Fibroblast of lung (primary cell): ENCODE data around the gene RASA3. TPM values are rescaled to one million over a fixed set of nuclear protein-coding genes. Genes with fewer than 3 reads are reported as not detected.

Experiments used
- DNase-seq, 2 donors: peaks; one replicate each; pipeline versions ENCODE4 v3.0.0 to v3.0.0-alpha.2; 2010; ENCODE audit warnings: low read depth in 2 of 2
- H2AFZ ChIP-seq: 2 replicates; pipeline ENCODE4 v1.5.1; 2012; ENCODE audit warnings: low read length, control low read depth, inconsistent platforms
- H3K27ac ChIP-seq: 2 replicates; pipeline ENCODE4 v1.5.1; 2011; ENCODE audit warnings: low read length, control low read depth; ENCODE audit not compliant: insufficient read depth
- H3K27me3 ChIP-seq: 2 replicates; pipeline ENCODE4 v1.5.1; 2011; ENCODE audit warnings: mild to moderate bottlenecking, low read length; ENCODE audit not compliant: control insufficient read depth, insufficient read depth
- H3K36me3 ChIP-seq: 2 replicates; pipeline ENCODE4 v1.5.1; 2011; ENCODE audit warnings: low read length; ENCODE audit not compliant: control insufficient read depth, insufficient read depth
- H3K4me1 ChIP-seq: 2 replicates; pipeline ENCODE4 v1.5.1; 2011; ENCODE audit warnings: low read length; ENCODE audit not compliant: control insufficient read depth, insufficient read depth; ENCODE audit errors: extremely low read depth
- H3K4me2 ChIP-seq: 2 replicates; pipeline ENCODE4 v1.5.1; 2011; ENCODE audit warnings: low read length, control low read depth; ENCODE audit not compliant: insufficient read depth; ENCODE audit errors: extremely low read depth
- H3K4me3 ChIP-seq, 4 experiments: fragments of 200-600 bp in 1 of 4; sonication (generic) in 1 of 4; replicated peaks in 1 of 4; 2 replicates each; pipeline ENCODE4 v1.5.1; 2011 to 2016; ENCODE audit warnings: low read length in 4 of 4, low read depth in 3 of 4, mild to moderate bottlenecking in 3 of 4, control low read depth in 2 of 4, inconsistent platforms in 1 of 4, mixed read lengths in 1 of 4; ENCODE audit not compliant: insufficient read depth in 1 of 4; ENCODE audit errors: control extremely low read depth in 1 of 4
- H3K79me2 ChIP-seq: 2 replicates; pipeline ENCODE4 v1.5.1; 2012; ENCODE audit warnings: mild to moderate bottlenecking, low read length, inconsistent platforms; ENCODE audit not compliant: control insufficient read depth, insufficient read depth
- H3K9ac ChIP-seq: 2 replicates; pipeline ENCODE4 v1.5.1; 2011; ENCODE audit warnings: mild to moderate bottlenecking, low read length, control low read depth; ENCODE audit not compliant: insufficient read depth
- H3K9me3 ChIP-seq: 2 replicates; pipeline ENCODE4 v1.5.1; 2012; ENCODE audit warnings: low read depth, low read length; ENCODE audit not compliant: control insufficient read depth, insufficient read depth
- H4K20me1 ChIP-seq: 2 replicates; pipeline ENCODE4 v1.5.1; 2011; ENCODE audit warnings: low read length; ENCODE audit not compliant: control insufficient read depth, insufficient read depth; ENCODE audit errors: extremely low read depth
- CTCF ChIP-seq, 2 donors: IDR thresholded peaks in 1 of 2; conservative IDR thresholded peaks in 1 of 2; 1 replicate in 1 of 2; 2 replicates in 1 of 2; pipeline ENCODE4 v1.5.1; 2011 to 2012; ENCODE audit warnings: low read length in 2 of 2, control low read depth in 1 of 2, inconsistent platforms in 1 of 2, low read depth in 1 of 2, mild to moderate bottlenecking in 1 of 2
- EZH2 ChIP-seq: IDR thresholded peaks from 2 replicates; pipeline ENCODE4 v1.5.1; 2012; ENCODE audit warnings: low read length, control low read depth, mild to moderate bottlenecking; ENCODE audit errors: missing control alignments
- polyA plus RNA-seq, 2 donors: library from polyadenylated mRNA; depleted of rRNA in 1 of 2; stranded (reverse) in 1 of 2; unstranded in 1 of 2; fragments of >200 nt; gene quantifications; 2 replicates each; pipeline ENCODE4 v1.2.1, GENCODE V29; 2011 to 2012; ENCODE audit warnings: missing spikeins in 1 of 2
- total RNA-seq: library from RNA; depleted of rRNA; stranded (reverse); fragments of >200 nt; gene quantifications from 2 replicates; pipeline ENCODE4 v1.2.1, GENCODE V29; 2014

RASA3 gene
- total and polyA plus RNA-seq, 2 donors (not counting 1 experiment from before 2014, with no cell fraction given), result 26.6 to 31.1 TPM

GRCh38 chr13:114120591-114121011 is 11.8 kb downstream of the RASA3 start:
- H3K9ac ChIP-seq, result peak overlapping the region; percentile 54
- H3K27me3 ChIP-seq, result no peaks in the 10 kb centered on the region
- no peak for TF ChIP-seq EZH2
- no peak for TF ChIP-seq CTCF (conservative IDR thresholded peaks at IDR 0.05 in 1 of 2, IDR thresholded peaks at IDR 0.05 in 1 of 2; ENCODE audit: low read depth in 1 of 2, low read length in 2 of 2)
- no peaks in the 10 kb centered on the region for H4K20me1 ChIP-seq
- no peak for DNase-seq
- H3K79me2 ChIP-seq, result peaks cover 76% of the 10 kb centered on the region
- peaks cover 45% of the 10 kb centered on the region for H3K4me1 ChIP-seq
- H3K27ac ChIP-seq, result peak overlapping the region; percentile 75
- no peaks in the 10 kb centered on the region for H3K9me3 ChIP-seq
- peaks cover 1% of the 10 kb centered on the region for H3K36me3 ChIP-seq
- peak overlapping the region; percentile 48 for H3K4me2 ChIP-seq
- H3K4me3 ChIP-seq, result no peak overlapping the region
- H2AFZ ChIP-seq, result no peak overlapping the region

GRCh38 chr13:114119196-114119595 is 13.2 kb downstream of the RASA3 start:
- Histone ChIP-seq H3K9me3 (no peaks in the 10 kb centered on the region), H3K36me3 (peaks cover 5% of the 10 kb centered on the region), H3K4me1 (peaks cover 55% of the 10 kb centered on the region), H3K4me3 (peak overlapping the region in 3 of 4 experiments; percentile 0 to 39 (median 6)), H3K27me3 (no peaks in the 10 kb centered on the region), H3K9ac (peak overlapping the region; percentile 64), H3K4me2 (no peak overlapping the region), H4K20me1 (no peaks in the 10 kb centered on the region), H3K79me2 (peaks cover 75% of the 10 kb centered on the region), H2AFZ (no peak overlapping the region), H3K27ac (peak overlapping the region; percentile 94)
- DNase-seq, result peak; percentile 90 to 95
- TF ChIP-seq EZH2 (no peak), CTCF (conservative IDR thresholded peaks at IDR 0.05 in 1 of 2, IDR thresholded peaks at IDR 0.05 in 1 of 2; ENCODE audit: low read depth in 1 of 2, low read length in 2 of 2) (no peak)

- peak overlapping the region in 3 of 4 experiments; percentile 6 to 39 (median 33) for H3K4me3 ChIP-seq
- peak overlapping the region; percentile 83 for H3K4me2 ChIP-seq
- H3K36me3 ChIP-seq, result peaks cover 7% of the 10 kb centered on the region
- TF ChIP-seq EZH2 (no peak), CTCF (conservative IDR thresholded peaks at IDR 0.05 in 1 of 2, IDR thresholded peaks at IDR 0.05 in 1 of 2; ENCODE audit: low read depth in 1 of 2, low read length in 2 of 2) (no peak)
- no peaks in the 10 kb centered on the region for H3K9me3 ChIP-seq
- H3K27me3 ChIP-seq, result no peaks in the 10 kb centered on the region
- H3K9ac ChIP-seq, result peak overlapping the region; percentile 70
- H3K27ac ChIP-seq, result peak overlapping the region; percentile 94
- no peaks in the 10 kb centered on the region for H4K20me1 ChIP-seq
- DNase-seq, result peak; percentile 66 to 80
- peaks cover 55% of the 10 kb centered on the region for H3K4me1 ChIP-seq
- H3K79me2 ChIP-seq, result peaks cover 74% of the 10 kb centered on the region
- no peak overlapping the region for H2AFZ ChIP-seq
Observed at GRCh38 chr13:114118511-114119123, 13.8 kb downstream of the RASA3 start.
